Esophagus (tissue), 2 donors: ENCODE data around the gene STEAP1. TPM values are rescaled to one million over a fixed set of nuclear protein-coding genes. Genes with fewer than 3 reads are reported as not detected.
A peak's percentile ranks its signal among the peaks of the same experiment; 100 is the strongest.
"Not testable (repeated sequence)": the region's sequence is repeated elsewhere in the genome, so short reads cannot be mapped to it uniquely, and the experiment has no call there.

ENCODE experiments used
- H3K27ac ChIP-seq, 2 donors: one replicate each; pipeline ENCODE4 v1.5.1; 2013; ENCODE audit warnings: low read depth in 2 of 2, mild to moderate bottlenecking in 2 of 2, inconsistent platforms in 1 of 2, low read length in 1 of 2, moderate library complexity in 1 of 2
- H3K27me3 ChIP-seq, 2 donors: one replicate each; pipeline ENCODE4 v1.6.1; 2013; ENCODE audit warnings: low read length in 2 of 2, control low read depth in 1 of 2, mild to moderate bottlenecking in 1 of 2; ENCODE audit not compliant: insufficient read depth in 2 of 2, control insufficient read depth in 1 of 2
- H3K36me3 ChIP-seq, 2 donors: one replicate each; pipeline ENCODE4 v1.6.1; 2013; ENCODE audit warnings: low read length in 1 of 2; ENCODE audit not compliant: control insufficient read depth in 2 of 2, insufficient read depth in 2 of 2
- H3K4me1 ChIP-seq, 2 donors: one replicate each; pipeline ENCODE4 v1.6.1; 2013; ENCODE audit warnings: low read length in 1 of 2; ENCODE audit not compliant: control insufficient read depth in 2 of 2, insufficient read depth in 2 of 2
- H3K4me3 ChIP-seq, 2 donors: one replicate each; pipeline ENCODE4 v1.5.1; 2013; ENCODE audit warnings: low read length in 2 of 2, mild to moderate bottlenecking in 2 of 2, low read depth in 1 of 2, moderate library complexity in 1 of 2
- H3K9me3 ChIP-seq, 2 donors: one replicate each; pipeline ENCODE4 v1.6.1; 2013; ENCODE audit warnings: mild to moderate bottlenecking in 2 of 2, low read depth in 1 of 2, low read length in 1 of 2, moderate library complexity in 1 of 2; ENCODE audit not compliant: control insufficient read depth in 2 of 2, insufficient read depth in 1 of 2
- WGBS, 2 donors: extraction: QIAGEN DNeasy Blood & Tissue Kit; methylation state at CpG; one replicate each; pipeline ENCODE4 v1.1.7; 2013; 5-methylcytosine and 5-hydroxymethylcytosine counted together
- polyA plus RNA-seq, 2 donors: library from polyadenylated mRNA; stranded (reverse); fragments of 200-250 nt; gene quantifications; one replicate each; pipeline ENCODE4 v1.2.3, GENCODE V29; 2013
- donor health status: healthy with polysubstance abuse.
- donor health status: Bipolar disorder and iron deficiency.

Gene STEAP1
- 1 to 10 TPM; 5.2 to 6.0 TPM for polyA plus RNA-seq

- not testable (repeated sequence) for H3K27me3 ChIP-seq, H3K36me3 ChIP-seq, H3K9me3 ChIP-seq, H3K4me1 ChIP-seq
- WGBS, 2 donors = 3 to 4% methylated on average over 56 to 58 of the region's 58 CpGs
- H3K4me3 ChIP-seq = peak within 1 kb of the TSS; percentile 65 to 75
- peak within 1 kb of the TSS; percentile 40 to 52 for H3K27ac ChIP-seq
Measured at GRCh38 chr7:90153943-90154771, at the start of gene STEAP1. TSS of gene STEAP1 (plus strand) at chr7:90154469. CDS start at chr7:90159789, 5,320 bp downstream.

- whole genome bisulfite sequencing, 2 donors = no CpG with 5 or more reads among the region's 1 CpG
- H3K36me3 ChIP-seq = not testable (repeated sequence)
Measured at GRCh38 chr7:90114972-90115371, 39.3 kb upstream of the STEAP1 start.

GRCh38 chr7:90118551-90119177 is 35.6 kb upstream of the STEAP1 start:
- H3K27ac ChIP-seq, H3K27me3 ChIP-seq, H3K4me1 ChIP-seq, H3K36me3 ChIP-seq, H3K9me3 ChIP-seq: not testable (repeated sequence)
- WGBS, 2 donors = 1 to 2% methylated on average over 40 to 48 of the region's 48 CpGs
- H3K4me3 ChIP-seq = peak overlapping the region; percentile 40 to 47

More at GRCh38 chr7:90114972-90115371, 39.3 kb upstream of the STEAP1 start:
- not testable (repeated sequence) for H3K27me3 ChIP-seq, H3K9me3 ChIP-seq, H3K4me1 ChIP-seq, H3K4me3 ChIP-seq, H3K27ac ChIP-seq

- no peaks in the 10 kb centered on the region for H3K9me3 ChIP-seq
- H3K4me1 ChIP-seq = peaks cover 0 to 4% of the 10 kb centered on the region in 2 donors
- H3K4me3 ChIP-seq = peak overlapping the region; percentile 40 to 47
- H3K27me3 ChIP-seq = peaks cover 0 to 5% of the 10 kb centered on the region in 2 donors
- 2 to 3% methylated on average over 58 of the region's 58 CpGs for WGBS, 2 donors
- H3K27ac ChIP-seq = no peak overlapping the region
- no peaks in the 10 kb centered on the region for H3K36me3 ChIP-seq
Measured at GRCh38 chr7:90119178-90119971, 34.9 kb upstream of the STEAP1 start.

GRCh38 chr7:90120205-90120604 is 34.1 kb upstream of the STEAP1 start:
- not testable (repeated sequence) for H3K27me3 ChIP-seq, H3K4me1 ChIP-seq, H3K36me3 ChIP-seq, H3K4me3 ChIP-seq, H3K27ac ChIP-seq, H3K9me3 ChIP-seq
- WGBS, 2 donors = 48 to 50% methylated on average over 4 of the region's 4 CpGs

- H3K9me3 ChIP-seq, H3K27ac ChIP-seq, H3K4me3 ChIP-seq, H3K27me3 ChIP-seq, H3K36me3 ChIP-seq, H3K4me1 ChIP-seq: not testable (repeated sequence)
- WGBS, 2 donors = 89% methylated on average over 8 of the region's 8 CpGs
Measured at GRCh38 chr7:90131746-90132145, 22.5 kb upstream of the STEAP1 start.

GRCh38 chr7:90147079-90147960 is 6.9 kb upstream of the STEAP1 start:
- not testable (repeated sequence) for H3K4me3 ChIP-seq, H3K27me3 ChIP-seq, H3K36me3 ChIP-seq, H3K27ac ChIP-seq, H3K4me1 ChIP-seq, H3K9me3 ChIP-seq
- 81 to 84% methylated on average over 13 to 14 of the region's 14 CpGs for WGBS, 2 donors

GRCh38 chr7:90149428-90149827 is 4.8 kb upstream of the STEAP1 start:
- H3K4me1 ChIP-seq, H3K36me3 ChIP-seq, H3K9me3 ChIP-seq: not testable (repeated sequence)

GRCh38 chr7:90151884-90152283 is 2.4 kb upstream of the STEAP1 start:
- not testable (repeated sequence) for H3K4me1 ChIP-seq, H3K27me3 ChIP-seq, H3K4me3 ChIP-seq, H3K36me3 ChIP-seq, H3K9me3 ChIP-seq, H3K27ac ChIP-seq
- WGBS, 2 donors = 67 to 75% methylated on average over 3 of the region's 3 CpGs

More at GRCh38 chr7:90149428-90149827, 4.8 kb upstream of the STEAP1 start:
- not testable (repeated sequence) for H3K27me3 ChIP-seq, H3K4me3 ChIP-seq, H3K27ac ChIP-seq
